Lower lobe of right lung (tissue), 2 donors: ENCODE results near the gene KMT2D. TPM values are rescaled to one million over a fixed set of nuclear protein-coding genes. Genes with fewer than 3 reads are reported as not detected.

ENCODE experiments used
- ATAC-seq, 2 donors: fragments of 200-7000 bp; cut with Tn5 transposase; one replicate each; pipeline ENCODE4 v1.9.1; 2020 to 2022; ENCODE audit warnings: mild to moderate bottlenecking in 2 of 2, moderate library complexity in 2 of 2
- DNase-seq: peaks from one replicate; pipeline ENCODE4 v3.0.0-alpha.2; 2020
- H3K27ac ChIP-seq: fragments of 200-600 bp; one replicate; pipeline ENCODE4 v1.8.0; 2022
- H3K27me3 ChIP-seq: fragments of 200-600 bp; one replicate; pipeline ENCODE4 v1.8.0; 2022; ENCODE audit warnings: low read depth
- H3K36me3 ChIP-seq: fragments of 200-600 bp; one replicate; pipeline ENCODE4 v1.8.0; 2022; ENCODE audit warnings: mild to moderate bottlenecking
- H3K4me1 ChIP-seq: fragments of 200-600 bp; one replicate; pipeline ENCODE4 v1.8.0; 2022
- H3K4me3 ChIP-seq: fragments of 200-600 bp; one replicate; pipeline ENCODE4 v1.8.0; 2022; ENCODE audit warnings: mild to moderate bottlenecking
- H3K9me3 ChIP-seq: fragments of 200-600 bp; one replicate; pipeline ENCODE4 v1.8.0; 2022
- CTCF ChIP-seq: fragments of 200-600 bp; IDR thresholded peaks from one replicate; pipeline ENCODE4 v1.8.0; 2022; ENCODE audit warnings: antibody characterized with exemption, mild to moderate bottlenecking
- intact Hi-C: fragments of 100-400 bp; cut with DNase I; formaldehyde crosslinking; loops from one replicate; pipeline ENCODE4 v1.11.0; 2022
- total RNA-seq: library from RNA; stranded (reverse); fragmentation: NEBNext Ultra II Directional; extraction: Animal tissue kit (Norgen Biotek cat#: 25700); gene quantifications from one replicate; pipeline ENCODE4 v1.2.1, GENCODE V29; 2021
- donor health status: DM: no; HTN: yes; CAD: no; lungs with severe emphysema.

Gene KMT2D
- total RNA-seq, 1 donor from 2014 or later = 114 TPM

GRCh38 chr12:49104822-49105221 lies 44.2 kb upstream of the KMT2D start:
- Histone ChIP-seq H3K4me1 (peaks cover 62% of the 10 kb centered on the region), H3K27me3 (no peaks in the 10 kb centered on the region), H3K4me3 (no peak overlapping the region), H3K27ac (no peak overlapping the region), H3K9me3 (no peaks in the 10 kb centered on the region), H3K36me3 (peaks cover 75% of the 10 kb centered on the region)
- no peak for DNase-seq
- no peak for TF ChIP-seq CTCF
- no peak for ATAC-seq
- intact Hi-C loops = no loop called here

GRCh38 chr12:49100380-49100779 lies 39.8 kb upstream of the KMT2D start:
- Histone ChIP-seq H3K27ac (no peak overlapping the region), H3K4me1 (peaks cover 20% of the 10 kb centered on the region), H3K4me3 (no peak overlapping the region), H3K27me3 (no peaks in the 10 kb centered on the region), H3K36me3 (peaks cover 97% of the 10 kb centered on the region), H3K9me3 (no peaks in the 10 kb centered on the region)
- intact Hi-C loops = no loop called here
- TF ChIP-seq CTCF = no peak
- DNase-seq (no peak), ATAC-seq (no peak)

GRCh38 chr12:49098703-49099102 lies 38.1 kb upstream of the KMT2D start:
- peaks cover 80% of the 10 kb centered on the region for H3K36me3 ChIP-seq
- no peaks in the 10 kb centered on the region for H3K9me3 ChIP-seq
- DNase-seq = no peak
- H3K27me3 ChIP-seq = peaks cover 11% of the 10 kb centered on the region
- ATAC-seq = no peak
- intact Hi-C loops = no loop called here
- H3K4me3 ChIP-seq = no peak overlapping the region
- H3K27ac ChIP-seq = no peak overlapping the region
- no peak for TF ChIP-seq CTCF
- H3K4me1 ChIP-seq = peaks cover 20% of the 10 kb centered on the region

GRCh38 chr12:49098035-49098451 lies 37.4 kb upstream of the KMT2D start:
- peak; percentile 61 for DNase-seq
- Histone ChIP-seq H3K36me3 (peaks cover 73% of the 10 kb centered on the region), H3K27ac (no peak overlapping the region), H3K4me1 (peaks cover 22% of the 10 kb centered on the region), H3K27me3 (peaks cover 18% of the 10 kb centered on the region), H3K4me3 (no peak overlapping the region), H3K9me3 (no peaks in the 10 kb centered on the region)
- peak; percentile 35 to 41 for ATAC-seq
- intact Hi-C loops = no loop called here
- peak; percentile 84 for TF ChIP-seq CTCF

- H3K36me3 ChIP-seq = peaks cover 67% of the 10 kb centered on the region
- no peak overlapping the region for H3K4me3 ChIP-seq
- H3K9me3 ChIP-seq = no peaks in the 10 kb centered on the region
- no peak for DNase-seq
- TF ChIP-seq CTCF = no peak
- H3K27me3 ChIP-seq = peaks cover 24% of the 10 kb centered on the region
- no peak overlapping the region for H3K27ac ChIP-seq
- peaks cover 29% of the 10 kb centered on the region for H3K4me1 ChIP-seq
- no peak for ATAC-seq
- intact Hi-C loops = no loop called here
Measured at GRCh38 chr12:49097381-49097780, 36.8 kb upstream of the KMT2D start.

- peaks cover 47% of the 10 kb centered on the region for H3K27me3 ChIP-seq
- peaks cover 43% of the 10 kb centered on the region for H3K36me3 ChIP-seq
- DNase-seq = no peak
Measured at GRCh38 chr12:49094975-49095365, 34.4 kb upstream of the KMT2D start.

More at GRCh38 chr12:49094975-49095365, 34.4 kb upstream of the KMT2D start:
- H3K9me3 ChIP-seq = no peaks in the 10 kb centered on the region
- no peak overlapping the region for H3K27ac ChIP-seq
- intact Hi-C loops = no loop called here
- no peak for ATAC-seq
- H3K4me3 ChIP-seq = no peak overlapping the region
- TF ChIP-seq CTCF = no peak
- peaks cover 52% of the 10 kb centered on the region for H3K4me1 ChIP-seq
